ENCODE results near the gene CROCC2.

DNA sequence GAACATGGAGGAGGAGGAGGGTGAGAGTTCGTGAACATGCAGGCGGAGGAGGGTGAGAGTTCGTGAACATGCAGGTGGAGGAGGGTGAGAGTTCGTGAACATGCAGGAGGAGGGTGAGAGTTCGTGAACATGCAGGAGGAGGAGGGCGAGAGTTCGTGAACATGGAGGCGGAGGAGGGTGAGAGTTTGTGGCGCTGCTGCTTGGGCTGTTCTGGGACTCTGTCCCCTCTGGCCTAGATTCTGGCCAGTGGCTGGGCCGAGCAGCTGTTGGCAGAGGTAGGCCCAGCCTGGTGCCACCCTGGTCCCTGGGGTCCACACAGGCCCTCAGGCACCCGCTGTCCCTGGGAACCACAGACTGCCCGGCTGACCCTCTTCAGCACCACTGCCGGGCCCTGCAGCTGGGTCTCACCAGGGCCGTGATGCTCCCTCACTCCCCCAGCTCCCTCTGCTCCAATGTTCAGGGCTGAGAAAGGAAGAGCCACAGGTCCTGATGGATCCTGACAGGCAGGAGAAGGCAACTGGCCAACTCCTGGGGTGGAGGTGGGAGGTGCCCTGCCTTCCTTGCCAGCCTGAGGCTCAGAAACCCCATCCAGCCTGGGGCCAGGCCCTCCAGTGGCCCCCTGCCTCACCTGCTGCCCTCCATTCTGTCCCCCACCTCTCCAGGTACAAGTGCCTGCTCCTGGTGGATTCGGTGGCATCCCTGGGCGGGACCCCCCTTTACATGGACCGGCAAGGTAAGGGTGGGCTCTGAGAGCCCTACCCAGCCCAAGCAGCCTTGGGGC is 33.6 kb upstream of the CROCC2 start:
- TF ChIP-seq, protein P1, sequence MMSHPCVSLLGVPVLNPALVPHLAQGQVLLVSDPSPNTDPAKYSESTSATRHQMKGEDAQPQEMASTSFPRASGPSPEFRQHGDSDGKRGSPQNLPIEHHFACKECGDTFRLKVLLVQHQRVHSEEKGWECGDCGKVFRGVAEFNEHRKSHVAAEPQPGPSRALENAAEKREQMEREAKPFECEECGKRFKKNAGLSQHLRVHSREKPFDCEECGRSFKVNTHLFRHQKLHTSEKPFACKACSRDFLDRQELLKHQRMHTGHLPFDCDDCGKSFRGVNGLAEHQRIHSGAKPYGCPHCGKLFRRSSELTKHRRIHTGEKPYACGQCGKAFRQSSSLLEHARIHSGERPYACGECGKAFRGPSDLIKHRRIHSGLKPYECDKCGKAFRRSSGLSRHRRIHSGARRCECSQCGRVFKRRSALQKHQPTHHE (CRISPR knock-in tag; IDR thresholded peaks at IDR 0.05; ENCODE audit: borderline replicate concordance), result no peak
- no peak for TF ChIP-seq ASH2L (IDR thresholded peaks at IDR 0.05; ENCODE audit: insufficient read length, low read depth, low read length)
- TF ChIP-seq ZSCAN30 (CRISPR knock-in tag; IDR thresholded peaks at IDR 0.05), result no peak
- TF ChIP-seq, protein P2, sequence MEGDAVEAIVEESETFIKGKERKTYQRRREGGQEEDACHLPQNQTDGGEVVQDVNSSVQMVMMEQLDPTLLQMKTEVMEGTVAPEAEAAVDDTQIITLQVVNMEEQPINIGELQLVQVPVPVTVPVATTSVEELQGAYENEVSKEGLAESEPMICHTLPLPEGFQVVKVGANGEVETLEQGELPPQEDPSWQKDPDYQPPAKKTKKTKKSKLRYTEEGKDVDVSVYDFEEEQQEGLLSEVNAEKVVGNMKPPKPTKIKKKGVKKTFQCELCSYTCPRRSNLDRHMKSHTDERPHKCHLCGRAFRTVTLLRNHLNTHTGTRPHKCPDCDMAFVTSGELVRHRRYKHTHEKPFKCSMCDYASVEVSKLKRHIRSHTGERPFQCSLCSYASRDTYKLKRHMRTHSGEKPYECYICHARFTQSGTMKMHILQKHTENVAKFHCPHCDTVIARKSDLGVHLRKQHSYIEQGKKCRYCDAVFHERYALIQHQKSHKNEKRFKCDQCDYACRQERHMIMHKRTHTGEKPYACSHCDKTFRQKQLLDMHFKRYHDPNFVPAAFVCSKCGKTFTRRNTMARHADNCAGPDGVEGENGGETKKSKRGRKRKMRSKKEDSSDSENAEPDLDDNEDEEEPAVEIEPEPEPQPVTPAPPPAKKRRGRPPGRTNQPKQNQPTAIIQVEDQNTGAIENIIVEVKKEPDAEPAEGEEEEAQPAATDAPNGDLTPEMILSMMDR (CRISPR knock-in tag; IDR thresholded peaks at IDR 0.05), result no peak
- TF ChIP-seq MAF1 (CRISPR knock-in tag; IDR thresholded peaks at IDR 0.05; ENCODE audit: borderline replicate concordance), result no peak
- TF ChIP-seq, protein P3, sequence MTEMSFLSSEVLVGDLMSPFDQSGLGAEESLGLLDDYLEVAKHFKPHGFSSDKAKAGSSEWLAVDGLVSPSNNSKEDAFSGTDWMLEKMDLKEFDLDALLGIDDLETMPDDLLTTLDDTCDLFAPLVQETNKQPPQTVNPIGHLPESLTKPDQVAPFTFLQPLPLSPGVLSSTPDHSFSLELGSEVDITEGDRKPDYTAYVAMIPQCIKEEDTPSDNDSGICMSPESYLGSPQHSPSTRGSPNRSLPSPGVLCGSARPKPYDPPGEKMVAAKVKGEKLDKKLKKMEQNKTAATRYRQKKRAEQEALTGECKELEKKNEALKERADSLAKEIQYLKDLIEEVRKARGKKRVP (CRISPR knock-in tag; IDR thresholded peaks at IDR 0.05), result no peak
- TF ChIP-seq, protein P4, sequence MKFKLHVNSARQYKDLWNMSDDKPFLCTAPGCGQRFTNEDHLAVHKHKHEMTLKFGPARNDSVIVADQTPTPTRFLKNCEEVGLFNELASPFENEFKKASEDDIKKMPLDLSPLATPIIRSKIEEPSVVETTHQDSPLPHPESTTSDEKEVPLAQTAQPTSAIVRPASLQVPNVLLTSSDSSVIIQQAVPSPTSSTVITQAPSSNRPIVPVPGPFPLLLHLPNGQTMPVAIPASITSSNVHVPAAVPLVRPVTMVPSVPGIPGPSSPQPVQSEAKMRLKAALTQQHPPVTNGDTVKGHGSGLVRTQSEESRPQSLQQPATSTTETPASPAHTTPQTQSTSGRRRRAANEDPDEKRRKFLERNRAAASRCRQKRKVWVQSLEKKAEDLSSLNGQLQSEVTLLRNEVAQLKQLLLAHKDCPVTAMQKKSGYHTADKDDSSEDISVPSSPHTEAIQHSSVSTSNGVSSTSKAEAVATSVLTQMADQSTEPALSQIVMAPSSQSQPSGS (CRISPR knock-in tag; IDR thresholded peaks at IDR 0.05), result no peak
- TF ChIP-seq NBN (conservative IDR thresholded peaks at IDR 0.05), result no peak
- no peak for TF ChIP-seq JUND (CRISPR knock-in tag; IDR thresholded peaks at IDR 0.05)
- no peak for TF ChIP-seq FOXJ3 (CRISPR knock-in tag; IDR thresholded peaks at IDR 0.05; ENCODE audit: borderline replicate concordance)
- no peak for TF ChIP-seq CCDC6 (CRISPR knock-in tag; IDR thresholded peaks at IDR 0.05)
- no peak for TF ChIP-seq BHLHE40 (IDR thresholded peaks at IDR 0.05; ENCODE audit: low read length)
- TF ChIP-seq, protein P5, sequence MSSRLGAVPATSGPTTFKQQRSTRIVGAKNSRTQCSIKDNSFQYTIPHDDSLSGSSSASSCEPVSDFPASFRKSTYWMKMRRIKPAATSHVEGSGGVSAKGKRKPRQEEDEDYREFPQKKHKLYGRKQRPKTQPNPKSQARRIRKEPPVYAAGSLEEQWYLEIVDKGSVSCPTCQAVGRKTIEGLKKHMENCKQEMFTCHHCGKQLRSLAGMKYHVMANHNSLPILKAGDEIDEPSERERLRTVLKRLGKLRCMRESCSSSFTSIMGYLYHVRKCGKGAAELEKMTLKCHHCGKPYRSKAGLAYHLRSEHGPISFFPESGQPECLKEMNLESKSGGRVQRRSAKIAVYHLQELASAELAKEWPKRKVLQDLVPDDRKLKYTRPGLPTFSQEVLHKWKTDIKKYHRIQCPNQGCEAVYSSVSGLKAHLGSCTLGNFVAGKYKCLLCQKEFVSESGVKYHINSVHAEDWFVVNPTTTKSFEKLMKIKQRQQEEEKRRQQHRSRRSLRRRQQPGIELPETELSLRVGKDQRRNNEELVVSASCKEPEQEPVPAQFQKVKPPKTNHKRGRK (CRISPR knock-in tag; IDR thresholded peaks at IDR 0.05), result no peak

Measured in HepG2 (cell line).